Cerebellar nuclear complex (tissue), 1 donor: Measurements from ENCODE around the gene NOS3.
A peak's percentile ranks its signal among the peaks of the same experiment; 100 is the strongest.
"Not testable (repeated sequence)": the region's sequence is repeated elsewhere in the genome, so short reads cannot be mapped to it uniquely, and the experiment has no call there.

ENCODE experiments used
- DNase-seq, 2 experiments: peaks; one replicate each; lab custom pipeline; 2025; lab: John Stamatoyannopoulos, UW

Gene NOS3

GRCh38 chr7:151038951-151039849 is 48.4 kb downstream of the NOS3 start:
- DNase-seq: no peak

- DNase-seq: no peak
Measured at GRCh38 chr7:151039850-151040548, 49.2 kb downstream of the NOS3 start.

GRCh38 chr7:151040616-151041375 is 50.0 kb downstream of the NOS3 start:
- no peak for DNase-seq

- DNase-seq: not testable (repeated sequence)
Measured at GRCh38 chr7:151043449-151043848, 52.6 kb downstream of the NOS3 start.

GRCh38 chr7:151043959-151044358 is 53.1 kb downstream of the NOS3 start:
- DNase-seq: no peak

GRCh38 chr7:151045262-151045661 is 54.4 kb downstream of the NOS3 start:
- no peak for DNase-seq

GRCh38 chr7:151045967-151046366 is 55.1 kb downstream of the NOS3 start:
- no peak for DNase-seq

- DNase-seq: no peak
Measured at GRCh38 chr7:151046603-151047573, 56.1 kb downstream of the NOS3 start.

GRCh38 chr7:151047976-151048815 is 57.4 kb downstream of the NOS3 start, which contains the start of gene ASIC3:
Gene ASIC3, plus strand, starts transcription at chr7:151048531. Its CDS starts 355 bp downstream, at chr7:151048886.
- DNase-seq: no peak

GRCh38 chr7:151048911-151049463 is 58.2 kb downstream of the NOS3 start:
- DNase-seq: no peak

- DNase-seq: no peak
Measured at GRCh38 chr7:151051108-151051507, 60.3 kb downstream of the NOS3 start.

- DNase-seq: no peak
Measured at GRCh38 chr7:151053096-151053495, 62.3 kb downstream of the NOS3 start.

- DNase-seq: no peak
Measured at GRCh38 chr7:151053751-151054150, 62.9 kb downstream of the NOS3 start.

- DNase-seq: no peak
Measured at GRCh38 chr7:151056283-151056665, 65.5 kb downstream of the NOS3 start.

- DNase-seq: no peak
Measured at GRCh38 chr7:151056666-151057505, 66.1 kb downstream of the NOS3 start.

- no peak for DNase-seq
Measured at GRCh38 chr7:151057506-151057988, 66.7 kb downstream of the NOS3 start, which contains the start of gene CDK5. Gene CDK5, minus strand, starts transcription at chr7:151057897. Its CDS starts 49 bp downstream, at chr7:151057848.

- DNase-seq: peak; percentile 95 to 99
Measured at GRCh38 chr7:151057989-151058780, 67.4 kb downstream of the NOS3 start.
